Astrocyte of the spinal cord (primary cell): Measurements from ENCODE around the gene NHS.
A peak's percentile ranks its signal among the peaks of the same experiment; 100 is the strongest.

Experiments
- DNase-seq: peaks from one replicate; pipeline ENCODE4 v3.0.0; 2011; ENCODE audit warnings: low read depth, low spot score
- H3K4me3 ChIP-seq: 2 replicates; pipeline ENCODE4 v1.5.1; 2011; ENCODE audit warnings: low read depth, mild to moderate bottlenecking, low read length, moderate library complexity
- in situ Hi-C: cut with HindIII; loops from 2 replicates; pipeline ENCODE4 v1.10.0; 2017; ENCODE audit warnings: low sequenced_read_pairs
- TF ChIP-seq, protein P1 (sequence below): IDR thresholded peaks from 2 replicates; pipeline ENCODE4 v1.5.1; 2012; ENCODE audit warnings: low read depth, mild to moderate bottlenecking, low read length, inconsistent platforms

The NHS gene

DNA sequence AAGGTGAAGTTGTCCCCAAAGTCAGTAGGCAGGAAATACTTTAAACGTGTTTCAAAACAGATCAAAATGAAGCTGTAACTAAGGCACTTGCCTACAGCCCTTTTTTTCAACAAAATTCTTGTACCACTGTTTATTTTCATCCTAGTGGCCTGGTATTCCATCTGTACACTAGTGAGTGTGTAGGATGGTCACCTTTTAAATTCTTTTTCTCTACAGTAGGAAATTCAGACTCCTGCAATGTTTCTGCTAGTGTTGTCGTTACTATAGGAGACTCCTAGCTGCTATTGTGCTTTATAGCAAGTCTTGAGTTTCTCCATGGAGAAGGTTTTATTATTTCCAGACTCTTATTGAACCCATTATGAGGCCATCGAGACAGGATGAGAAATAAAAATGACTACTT, 7.0 kb upstream of the NHS start:
- in situ Hi-C loops, result no loop called here
- TF ChIP-seq, protein P1, sequence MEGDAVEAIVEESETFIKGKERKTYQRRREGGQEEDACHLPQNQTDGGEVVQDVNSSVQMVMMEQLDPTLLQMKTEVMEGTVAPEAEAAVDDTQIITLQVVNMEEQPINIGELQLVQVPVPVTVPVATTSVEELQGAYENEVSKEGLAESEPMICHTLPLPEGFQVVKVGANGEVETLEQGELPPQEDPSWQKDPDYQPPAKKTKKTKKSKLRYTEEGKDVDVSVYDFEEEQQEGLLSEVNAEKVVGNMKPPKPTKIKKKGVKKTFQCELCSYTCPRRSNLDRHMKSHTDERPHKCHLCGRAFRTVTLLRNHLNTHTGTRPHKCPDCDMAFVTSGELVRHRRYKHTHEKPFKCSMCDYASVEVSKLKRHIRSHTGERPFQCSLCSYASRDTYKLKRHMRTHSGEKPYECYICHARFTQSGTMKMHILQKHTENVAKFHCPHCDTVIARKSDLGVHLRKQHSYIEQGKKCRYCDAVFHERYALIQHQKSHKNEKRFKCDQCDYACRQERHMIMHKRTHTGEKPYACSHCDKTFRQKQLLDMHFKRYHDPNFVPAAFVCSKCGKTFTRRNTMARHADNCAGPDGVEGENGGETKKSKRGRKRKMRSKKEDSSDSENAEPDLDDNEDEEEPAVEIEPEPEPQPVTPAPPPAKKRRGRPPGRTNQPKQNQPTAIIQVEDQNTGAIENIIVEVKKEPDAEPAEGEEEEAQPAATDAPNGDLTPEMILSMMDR, result no peak
- no peak for DNase-seq
- no peak overlapping the region for H3K4me3 ChIP-seq

- DNase-seq, result no peak
- TF ChIP-seq, protein P1, result no peak
- in situ Hi-C loops, result no loop called here
- no peak overlapping the region for H3K4me3 ChIP-seq
These were observed 5.7 kb upstream of the NHS start for GRCh38 chrX:17369309-17369708.

- TF ChIP-seq, protein P1, result no peak
- in situ Hi-C loops, result no loop called here
- no peak for DNase-seq
- H3K4me3 ChIP-seq, result no peak overlapping the region
These were observed 4.8 kb upstream of the NHS start for GRCh38 chrX:17370191-17370590.

GRCh38 chrX:17372052-17372451, 2.9 kb upstream of the NHS start:
- TF ChIP-seq, protein P1, result no peak
- in situ Hi-C loops, result no loop called here
- H3K4me3 ChIP-seq, result no peak overlapping the region
- no peak for DNase-seq

GRCh38 chrX:17373337-17373736, 1.7 kb upstream of the NHS start:
- TF ChIP-seq, protein P1, result no peak
- no peak for DNase-seq
- no peak overlapping the region for H3K4me3 ChIP-seq
- in situ Hi-C loops, result no loop called here

GRCh38 chrX:17375367-17375636, 302 bp downstream of the NHS start:
- in situ Hi-C loops, result no loop called here
- DNase-seq, result no peak
- H3K4me3 ChIP-seq, result peak overlapping the region; percentile 65
- TF ChIP-seq, protein P1, result no peak
